ENCODE data around the gene RBPJ.

The RBPJ gene

GRCh38 chr4:26289401-26289800 lies 31.4 kb upstream of the RBPJ start:
- Histone ChIP-seq H3K4me3 (ENCODE audit: low read length) (no peak overlapping the region), H3K27ac (ENCODE audit: low read length) (no peak overlapping the region), H3K9ac (ENCODE audit: low read depth, low read length) (no peak overlapping the region), H3K36me3 (ENCODE audit: insufficient read depth, low read depth, low read length) (no peaks in the 10 kb centered on the region), H3K9me3 (ENCODE audit: insufficient read depth, low read depth, low read length) (no peaks in the 10 kb centered on the region), H3K27me3 (ENCODE audit: insufficient read depth, low read length) (no peaks in the 10 kb centered on the region), H3K4me1 (ENCODE audit: insufficient read depth, low read length) (no peaks in the 10 kb centered on the region)

- H3K4me3 ChIP-seq (ENCODE audit: low read length): no peak overlapping the region
- no peaks in the 10 kb centered on the region for H3K36me3 ChIP-seq (ENCODE audit: insufficient read depth, low read depth, low read length)
- no peaks in the 10 kb centered on the region for H3K9me3 ChIP-seq (ENCODE audit: insufficient read depth, low read depth, low read length)
- no peaks in the 10 kb centered on the region for H3K27me3 ChIP-seq (ENCODE audit: insufficient read depth, low read length)
- H3K27ac ChIP-seq (ENCODE audit: low read length): no peak overlapping the region
- no peak overlapping the region for H3K9ac ChIP-seq (ENCODE audit: low read depth, low read length)
- no peaks in the 10 kb centered on the region for H3K4me1 ChIP-seq (ENCODE audit: insufficient read depth, low read length)
These were observed 30.5 kb upstream of the RBPJ start for GRCh38 chr4:26290321-26290720.

- H3K4me1 ChIP-seq (ENCODE audit: insufficient read depth, low read length): peaks cover 24% of the 10 kb centered on the region
These were observed 25.9 kb upstream of the RBPJ start for GRCh38 chr4:26294904-26295303.

GRCh38 chr4:26296021-26296420 lies 24.8 kb upstream of the RBPJ start:
- Histone ChIP-seq H3K9ac (ENCODE audit: low read depth, low read length) (no peak overlapping the region), H3K36me3 (ENCODE audit: insufficient read depth, low read depth, low read length) (no peaks in the 10 kb centered on the region), H3K4me3 (ENCODE audit: low read length) (no peak overlapping the region), H3K4me1 (ENCODE audit: insufficient read depth, low read length) (peaks cover 35% of the 10 kb centered on the region), H3K27me3 (ENCODE audit: insufficient read depth, low read length) (no peaks in the 10 kb centered on the region), H3K27ac (ENCODE audit: low read length) (no peak overlapping the region), H3K9me3 (ENCODE audit: insufficient read depth, low read depth, low read length) (no peaks in the 10 kb centered on the region)

More at GRCh38 chr4:26294904-26295303, 25.9 kb upstream of the RBPJ start:
- Histone ChIP-seq H3K4me3 (ENCODE audit: low read length) (no peak overlapping the region), H3K9ac (ENCODE audit: low read depth, low read length) (no peak overlapping the region), H3K36me3 (ENCODE audit: insufficient read depth, low read depth, low read length) (no peaks in the 10 kb centered on the region), H3K27ac (ENCODE audit: low read length) (no peak overlapping the region), H3K27me3 (ENCODE audit: insufficient read depth, low read length) (no peaks in the 10 kb centered on the region), H3K9me3 (ENCODE audit: insufficient read depth, low read depth, low read length) (no peaks in the 10 kb centered on the region)

- peaks cover 35% of the 10 kb centered on the region for H3K4me1 ChIP-seq (ENCODE audit: insufficient read depth, low read length)
- no peaks in the 10 kb centered on the region for H3K36me3 ChIP-seq (ENCODE audit: insufficient read depth, low read depth, low read length)
- H3K9me3 ChIP-seq (ENCODE audit: insufficient read depth, low read depth, low read length): no peaks in the 10 kb centered on the region
These were observed 24.3 kb upstream of the RBPJ start for GRCh38 chr4:26296514-26296913.

GRCh38 chr4:26297219-26297618 lies 23.6 kb upstream of the RBPJ start:
- H3K4me1 ChIP-seq (ENCODE audit: insufficient read depth, low read length): peaks cover 35% of the 10 kb centered on the region
- no peaks in the 10 kb centered on the region for H3K27me3 ChIP-seq (ENCODE audit: insufficient read depth, low read length)
- no peak overlapping the region for H3K4me3 ChIP-seq (ENCODE audit: low read length)
- no peaks in the 10 kb centered on the region for H3K9me3 ChIP-seq (ENCODE audit: insufficient read depth, low read depth, low read length)
- H3K9ac ChIP-seq (ENCODE audit: low read depth, low read length): peak overlapping the region; percentile 25; the same call in 1 of the 2 replicates
- H3K36me3 ChIP-seq (ENCODE audit: insufficient read depth, low read depth, low read length): no peaks in the 10 kb centered on the region
- peak overlapping the region; percentile 90 for H3K27ac ChIP-seq (ENCODE audit: low read length)

More at GRCh38 chr4:26296514-26296913, 24.3 kb upstream of the RBPJ start:
- H3K9ac ChIP-seq (ENCODE audit: low read depth, low read length): no peak overlapping the region
- peak overlapping the region; percentile 90 for H3K27ac ChIP-seq (ENCODE audit: low read length)
- H3K4me3 ChIP-seq (ENCODE audit: low read length): no peak overlapping the region
- no peaks in the 10 kb centered on the region for H3K27me3 ChIP-seq (ENCODE audit: insufficient read depth, low read length)

GRCh38 chr4:26298198-26298947 lies 22.4 kb upstream of the RBPJ start:
- no peaks in the 10 kb centered on the region for H3K27me3 ChIP-seq (ENCODE audit: insufficient read depth, low read length)
- peaks cover 38% of the 10 kb centered on the region for H3K4me1 ChIP-seq (ENCODE audit: insufficient read depth, low read length)
- peak overlapping the region; percentile 13; the same call in 1 of the 2 replicates for H3K4me3 ChIP-seq (ENCODE audit: low read length)
- H3K9ac ChIP-seq (ENCODE audit: low read depth, low read length): peak overlapping the region; percentile 51; the same call in 1 of the 2 replicates
- no peaks in the 10 kb centered on the region for H3K36me3 ChIP-seq (ENCODE audit: insufficient read depth, low read depth, low read length)
- peak overlapping the region; percentile 90 for H3K27ac ChIP-seq (ENCODE audit: low read length)
- H3K9me3 ChIP-seq (ENCODE audit: insufficient read depth, low read depth, low read length): no peaks in the 10 kb centered on the region

GRCh38 chr4:26299254-26299882 lies 21.4 kb upstream of the RBPJ start:
- Histone ChIP-seq H3K27ac (ENCODE audit: low read length) (peak overlapping the region; percentile 90), H3K9me3 (ENCODE audit: insufficient read depth, low read depth, low read length) (no peaks in the 10 kb centered on the region), H3K4me1 (ENCODE audit: insufficient read depth, low read length) (peaks cover 38% of the 10 kb centered on the region), H3K36me3 (ENCODE audit: insufficient read depth, low read depth, low read length) (no peaks in the 10 kb centered on the region), H3K9ac (ENCODE audit: low read depth, low read length) (peak overlapping the region; percentile 51), H3K27me3 (ENCODE audit: insufficient read depth, low read length) (no peaks in the 10 kb centered on the region), H3K4me3 (ENCODE audit: low read length) (no peak overlapping the region)

GRCh38 chr4:26300314-26301307 lies 20.2 kb upstream of the RBPJ start:
- Histone ChIP-seq H3K4me3 (ENCODE audit: low read length) (no peak overlapping the region), H3K27ac (ENCODE audit: low read length) (peak overlapping the region; percentile 90), H3K27me3 (ENCODE audit: insufficient read depth, low read length) (no peaks in the 10 kb centered on the region), H3K4me1 (ENCODE audit: insufficient read depth, low read length) (peaks cover 38% of the 10 kb centered on the region), H3K9ac (ENCODE audit: low read depth, low read length) (peak overlapping the region; percentile 51), H3K36me3 (ENCODE audit: insufficient read depth, low read depth, low read length) (no peaks in the 10 kb centered on the region), H3K9me3 (ENCODE audit: insufficient read depth, low read depth, low read length) (no peaks in the 10 kb centered on the region)

GRCh38 chr4:26302031-26302899 lies 18.5 kb upstream of the RBPJ start:
- no peaks in the 10 kb centered on the region for H3K36me3 ChIP-seq (ENCODE audit: insufficient read depth, low read depth, low read length)
- H3K27ac ChIP-seq (ENCODE audit: low read length): no peak overlapping the region
- no peaks in the 10 kb centered on the region for H3K9me3 ChIP-seq (ENCODE audit: insufficient read depth, low read depth, low read length)
- no peaks in the 10 kb centered on the region for H3K27me3 ChIP-seq (ENCODE audit: insufficient read depth, low read length)
- peaks cover 36% of the 10 kb centered on the region for H3K4me1 ChIP-seq (ENCODE audit: insufficient read depth, low read length)
- no peak overlapping the region for H3K4me3 ChIP-seq (ENCODE audit: low read length)
- no peak overlapping the region for H3K9ac ChIP-seq (ENCODE audit: low read depth, low read length)

- Histone ChIP-seq H3K27ac (ENCODE audit: low read length) (no peak overlapping the region), H3K9me3 (ENCODE audit: insufficient read depth, low read depth, low read length) (no peaks in the 10 kb centered on the region), H3K27me3 (ENCODE audit: insufficient read depth, low read length) (no peaks in the 10 kb centered on the region)
These were observed 17.8 kb upstream of the RBPJ start for GRCh38 chr4:26303008-26303407.

More at GRCh38 chr4:26303008-26303407, 17.8 kb upstream of the RBPJ start:
- no peak overlapping the region for H3K9ac ChIP-seq (ENCODE audit: low read depth, low read length)
- peaks cover 31% of the 10 kb centered on the region for H3K4me1 ChIP-seq (ENCODE audit: insufficient read depth, low read length)
- no peaks in the 10 kb centered on the region for H3K36me3 ChIP-seq (ENCODE audit: insufficient read depth, low read depth, low read length)
- no peak overlapping the region for H3K4me3 ChIP-seq (ENCODE audit: low read length)
